Mucosa of stomach (tissue), 1 donor: ENCODE data around the gene N4BP3.

Experiments used
- H3K27me3 ChIP-seq: one replicate; pipeline ENCODE4 v1.7.0; 2013; ENCODE audit warnings: mild to moderate bottlenecking, low read length; ENCODE audit not compliant: control insufficient read depth, insufficient read depth
- H3K36me3 ChIP-seq: one replicate; pipeline ENCODE4 v1.7.0; 2013; ENCODE audit warnings: low read length; ENCODE audit not compliant: control insufficient read depth, insufficient read depth
- H3K4me1 ChIP-seq: one replicate; pipeline ENCODE4 v1.7.0; 2013; ENCODE audit warnings: mild to moderate bottlenecking, low read length; ENCODE audit not compliant: control insufficient read depth, insufficient read depth
- H3K4me3 ChIP-seq: one replicate; pipeline ENCODE4 v1.7.0; 2013; ENCODE audit warnings: low read length
- H3K9ac ChIP-seq: one replicate; pipeline ENCODE4 v1.7.0; 2013; ENCODE audit warnings: mild to moderate bottlenecking, low read length, moderate library complexity
- H3K9me3 ChIP-seq: one replicate; pipeline ENCODE4 v1.7.0; 2013; ENCODE audit warnings: mild to moderate bottlenecking, low read length, moderate library complexity; ENCODE audit not compliant: control insufficient read depth
- donor health status: Pancreatic carcinoma.

The N4BP3 gene

GRCh38 chr5:178145965-178146820 lies 32.9 kb downstream of the N4BP3 start:
- Histone ChIP-seq H3K36me3 (peaks cover 32% of the 10 kb centered on the region), H3K9ac (no peak overlapping the region), H3K27me3 (no peaks in the 10 kb centered on the region), H3K9me3 (no peaks in the 10 kb centered on the region), H3K4me1 (no peaks in the 10 kb centered on the region), H3K4me3 (no peak overlapping the region)

GRCh38 chr5:178147406-178147805 lies 34.1 kb downstream of the N4BP3 start:
- no peak overlapping the region for H3K4me3 ChIP-seq
- H3K36me3 ChIP-seq: peaks cover 32% of the 10 kb centered on the region
- H3K27me3 ChIP-seq: no peaks in the 10 kb centered on the region
- no peaks in the 10 kb centered on the region for H3K9me3 ChIP-seq
- peaks cover 5% of the 10 kb centered on the region for H3K4me1 ChIP-seq
- H3K9ac ChIP-seq: no peak overlapping the region

GRCh38 chr5:178149199-178149932 lies 36.0 kb downstream of the N4BP3 start:
- Histone ChIP-seq H3K4me3 (no peak overlapping the region), H3K27me3 (no peaks in the 10 kb centered on the region), H3K9me3 (no peaks in the 10 kb centered on the region), H3K36me3 (peaks cover 32% of the 10 kb centered on the region), H3K9ac (no peak overlapping the region), H3K4me1 (peaks cover 8% of the 10 kb centered on the region)

GRCh38 chr5:178150977-178151734 lies 37.8 kb downstream of the N4BP3 start:
- no peak overlapping the region for H3K4me3 ChIP-seq
- H3K27me3 ChIP-seq: no peaks in the 10 kb centered on the region
- H3K4me1 ChIP-seq: peaks cover 11% of the 10 kb centered on the region
- no peaks in the 10 kb centered on the region for H3K9me3 ChIP-seq
- H3K9ac ChIP-seq: no peak overlapping the region
- H3K36me3 ChIP-seq: peaks cover 27% of the 10 kb centered on the region

GRCh38 chr5:178152491-178153444 lies 39.4 kb downstream of the N4BP3 start:
- Histone ChIP-seq H3K9ac (peak overlapping the region; percentile 67), H3K4me1 (peaks cover 11% of the 10 kb centered on the region), H3K27me3 (no peaks in the 10 kb centered on the region), H3K4me3 (peak overlapping the region; percentile 68), H3K9me3 (no peaks in the 10 kb centered on the region), H3K36me3 (peaks cover 11% of the 10 kb centered on the region)

- H3K27me3 ChIP-seq: no peaks in the 10 kb centered on the region
- peak within 1 kb of the TSS; percentile 67 for H3K9ac ChIP-seq
- peak within 1 kb of the TSS; percentile 68 for H3K4me3 ChIP-seq
- peaks cover 11% of the 10 kb centered on the region for H3K4me1 ChIP-seq
- no peaks in the 10 kb centered on the region for H3K9me3 ChIP-seq
- peaks cover 3% of the 10 kb centered on the region for H3K36me3 ChIP-seq
Measured at GRCh38 chr5:178153530-178154340, 40.4 kb downstream of the N4BP3 start, which contains the start of gene NHP2. Gene NHP2 (minus strand): TSS chr5:178153885. CDS start chr5:178153817, 68 bp downstream.

- no peaks in the 10 kb centered on the region for H3K36me3 ChIP-seq
- H3K27me3 ChIP-seq: no peaks in the 10 kb centered on the region
- H3K9me3 ChIP-seq: no peaks in the 10 kb centered on the region
- H3K4me1 ChIP-seq: peaks cover 11% of the 10 kb centered on the region
- H3K9ac ChIP-seq: no peak overlapping the region
- H3K4me3 ChIP-seq: no peak overlapping the region
Measured at GRCh38 chr5:178155065-178155464, 41.7 kb downstream of the N4BP3 start.

- Histone ChIP-seq H3K27me3 (peaks cover 25% of the 10 kb centered on the region), H3K9ac (no peak overlapping the region), H3K9me3 (no peaks in the 10 kb centered on the region), H3K4me1 (peaks cover 8% of the 10 kb centered on the region), H3K4me3 (no peak overlapping the region), H3K36me3 (no peaks in the 10 kb centered on the region)
Measured at GRCh38 chr5:178160176-178160575, 46.8 kb downstream of the N4BP3 start.

- Histone ChIP-seq H3K36me3 (no peaks in the 10 kb centered on the region), H3K27me3 (peaks cover 34% of the 10 kb centered on the region), H3K4me1 (peaks cover 8% of the 10 kb centered on the region), H3K9ac (no peak overlapping the region), H3K9me3 (no peaks in the 10 kb centered on the region), H3K4me3 (no peak overlapping the region)
Measured at GRCh38 chr5:178162481-178162880, 49.1 kb downstream of the N4BP3 start.

GRCh38 chr5:178163772-178164735 lies 50.7 kb downstream of the N4BP3 start:
- H3K4me1 ChIP-seq: peaks cover 8% of the 10 kb centered on the region
- no peaks in the 10 kb centered on the region for H3K9me3 ChIP-seq
- peak overlapping the region; percentile 50 for H3K9ac ChIP-seq
- H3K27me3 ChIP-seq: peaks cover 34% of the 10 kb centered on the region
- no peak overlapping the region for H3K4me3 ChIP-seq
- H3K36me3 ChIP-seq: no peaks in the 10 kb centered on the region
